MCF 10A (cell line): ENCODE data around the gene ACE. TPM values are rescaled to one million over a fixed set of nuclear protein-coding genes. Genes with fewer than 3 reads are reported as not detected.

ENCODE experiments used
- BruUV-seq: library from RNA; stranded (reverse); fragments of 400-500 nt; replicated peaks from 2 replicates; lab custom pipeline; 2021; lab: Mats Ljungman, UMichigan
- CTCF ChIA-PET: fragments of 300-600 bp; sonication (Branson Sonifier 250); formaldehyde crosslinking; extraction: SDS; loops from one replicate; lab custom pipeline; 2021; ENCODE audit warnings: antibody characterized with exemption, inconsistent platforms; lab: Yijun Ruan, JAX
- POLR2A ChIA-PET: fragments of 300-600, 350-650 bp; sonication (Branson Sonifier 250); formaldehyde crosslinking; extraction: SDS; loops from one replicate; lab custom pipeline; 2020; ENCODE audit warnings: antibody characterized with exemption, inconsistent platforms; lab: Yijun Ruan, JAX
- DNase-seq: peaks from one replicate; pipeline ENCODE4 v3.0.0-alpha.2; 2018; ENCODE audit not compliant: unreplicated experiment
- H3K27ac Mint-ChIP-seq: one replicate; pipeline ENCODE4 v1.8.0; 2022; ENCODE audit warnings: mild to moderate bottlenecking, low read depth, mixed read lengths; ENCODE audit not compliant: unreplicated experiment
- H3K27me3 Mint-ChIP-seq: one replicate; pipeline ENCODE4 v1.8.0; 2022; ENCODE audit warnings: mixed read lengths; ENCODE audit not compliant: insufficient read depth, unreplicated experiment
- H3K36me3 Mint-ChIP-seq: one replicate; pipeline ENCODE4 v1.8.0; 2022; ENCODE audit warnings: mild to moderate bottlenecking, moderate library complexity, mixed read lengths; ENCODE audit not compliant: insufficient read depth, unreplicated experiment
- H3K4me1 Mint-ChIP-seq: one replicate; pipeline ENCODE4 v1.8.0; 2022; ENCODE audit warnings: mixed read lengths; ENCODE audit not compliant: insufficient read depth, unreplicated experiment
- H3K4me3 Mint-ChIP-seq: one replicate; pipeline ENCODE4 v1.8.0; 2022; ENCODE audit warnings: mild to moderate bottlenecking, moderate library complexity, mixed read lengths; ENCODE audit not compliant: unreplicated experiment
- H3K9me3 Mint-ChIP-seq: one replicate; pipeline ENCODE4 v1.8.0; 2022; ENCODE audit warnings: mixed read lengths; ENCODE audit not compliant: unreplicated experiment
- intact Hi-C: fragments of 100-400 bp; cut with micrococcal nuclease; formaldehyde crosslinking; loops from 2 replicates; pipeline ENCODE4 v1.14.1; 2022
- total RNA-seq: library from RNA; stranded (reverse); gene quantifications from 2 replicates; pipeline ENCODE4 v1.2.3, GENCODE V29; 2022
- TF ChIP-seq, protein P1 (sequence below): fragments of 200-600 bp; IDR thresholded peaks from one replicate; pipeline ENCODE4 v1.8.0; 2022; ENCODE audit warnings: antibody characterized with exemption, mild to moderate bottlenecking; ENCODE audit not compliant: unreplicated experiment

The ACE gene
- total RNA-seq, 1 experiment from 2014 or later = 0.30 TPM

DNA sequence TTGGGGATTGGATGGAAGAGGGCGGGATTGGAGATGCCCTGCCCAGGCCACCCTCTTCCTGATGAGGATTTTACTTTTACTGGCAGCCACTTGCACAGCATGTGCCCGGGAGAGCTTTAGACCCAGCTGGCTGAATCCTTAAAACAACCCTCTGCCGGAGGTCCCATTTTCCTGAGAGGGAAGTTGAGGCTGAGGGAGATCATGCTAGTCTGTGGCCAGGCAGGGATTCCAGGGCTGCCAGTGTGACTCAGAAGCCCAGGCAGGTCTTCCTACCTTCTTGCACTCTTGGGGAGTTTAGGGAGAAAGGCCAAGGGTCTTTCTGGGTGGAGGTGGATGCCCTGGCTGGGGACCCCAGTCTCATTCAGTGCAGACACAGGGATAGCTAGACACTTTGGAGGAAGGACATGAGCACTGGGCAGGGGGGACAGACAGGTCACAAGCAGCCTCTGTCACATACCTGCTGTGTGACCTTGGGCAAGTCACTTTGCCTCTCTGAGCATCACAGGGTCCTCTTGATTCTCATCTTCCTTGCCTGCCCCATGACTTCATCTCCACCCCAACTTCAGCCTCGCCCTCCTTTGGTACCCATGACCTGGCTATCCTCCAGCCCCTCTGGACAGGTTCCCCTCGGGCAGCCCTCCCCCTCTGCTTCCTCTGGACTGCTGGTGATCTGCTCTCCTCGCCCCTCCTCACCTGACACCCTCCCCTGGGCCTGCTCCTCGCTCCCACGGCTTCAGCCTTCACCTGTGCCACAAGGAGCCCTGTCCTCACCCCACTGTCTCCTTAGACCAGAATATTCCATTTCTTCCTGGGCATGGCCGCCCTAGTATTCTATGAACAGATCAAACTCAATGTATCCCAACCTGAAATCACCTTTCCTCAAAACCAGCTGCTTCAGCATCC is 62.1 kb downstream of the ACE start:
- POLR2A ChIA-PET = no interaction called here
- H3K4me1 Mint-ChIP-seq = no peaks in the 10 kb centered on the region
- CTCF ChIA-PET = no interaction called here
- no TSS peak for BruUV-seq
- peaks cover 17% of the 10 kb centered on the region for H3K27me3 Mint-ChIP-seq
- no peak overlapping the region for H3K27ac Mint-ChIP-seq
- no peak overlapping the region for H3K4me3 Mint-ChIP-seq
- no peak for DNase-seq
- H3K9me3 Mint-ChIP-seq = no peaks in the 10 kb centered on the region
- TF ChIP-seq, protein P1, sequence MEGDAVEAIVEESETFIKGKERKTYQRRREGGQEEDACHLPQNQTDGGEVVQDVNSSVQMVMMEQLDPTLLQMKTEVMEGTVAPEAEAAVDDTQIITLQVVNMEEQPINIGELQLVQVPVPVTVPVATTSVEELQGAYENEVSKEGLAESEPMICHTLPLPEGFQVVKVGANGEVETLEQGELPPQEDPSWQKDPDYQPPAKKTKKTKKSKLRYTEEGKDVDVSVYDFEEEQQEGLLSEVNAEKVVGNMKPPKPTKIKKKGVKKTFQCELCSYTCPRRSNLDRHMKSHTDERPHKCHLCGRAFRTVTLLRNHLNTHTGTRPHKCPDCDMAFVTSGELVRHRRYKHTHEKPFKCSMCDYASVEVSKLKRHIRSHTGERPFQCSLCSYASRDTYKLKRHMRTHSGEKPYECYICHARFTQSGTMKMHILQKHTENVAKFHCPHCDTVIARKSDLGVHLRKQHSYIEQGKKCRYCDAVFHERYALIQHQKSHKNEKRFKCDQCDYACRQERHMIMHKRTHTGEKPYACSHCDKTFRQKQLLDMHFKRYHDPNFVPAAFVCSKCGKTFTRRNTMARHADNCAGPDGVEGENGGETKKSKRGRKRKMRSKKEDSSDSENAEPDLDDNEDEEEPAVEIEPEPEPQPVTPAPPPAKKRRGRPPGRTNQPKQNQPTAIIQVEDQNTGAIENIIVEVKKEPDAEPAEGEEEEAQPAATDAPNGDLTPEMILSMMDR = no peak
- intact Hi-C loops = no loop called here
- H3K36me3 Mint-ChIP-seq = no peaks in the 10 kb centered on the region

DNA sequence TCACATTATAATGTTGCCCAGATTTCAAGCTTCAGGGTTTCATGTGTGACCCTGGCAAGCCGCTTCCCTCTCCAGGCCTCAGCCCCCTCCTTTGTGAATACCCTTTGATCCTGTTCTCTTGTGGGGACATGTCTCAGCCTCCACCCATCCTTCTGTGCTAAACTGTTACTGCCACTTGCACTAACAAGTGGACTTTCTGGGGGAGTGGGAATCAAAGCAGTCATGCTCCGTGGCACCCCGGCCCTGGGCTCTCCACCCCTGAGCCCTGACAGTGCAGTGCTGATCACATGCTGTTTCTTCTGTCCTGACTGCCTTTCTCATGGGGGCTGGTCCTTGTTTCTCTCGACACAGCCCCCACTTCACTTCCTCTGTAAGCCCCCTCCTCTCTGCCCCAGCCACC is 63.7 kb downstream of the ACE start:
- no peaks in the 10 kb centered on the region for H3K4me1 Mint-ChIP-seq
- ChIA-PET CTCF (interaction anchor here (0.7 kb wide), 2 partner anchors 25 to 488 kb away, joined by 3 to 4 read pairs; no protein-coding TSS in a partner anchor), POLR2A (interaction anchor here (0.7 kb wide), 1 partner anchor 10 kb away, joined by 3 read pairs; no protein-coding TSS in a partner anchor)
- BruUV-seq = no TSS peak
- intact Hi-C loops = no loop called here
- peaks cover 17% of the 10 kb centered on the region for H3K27me3 Mint-ChIP-seq
- TF ChIP-seq, protein P1 = no peak
- no peak overlapping the region for H3K4me3 Mint-ChIP-seq
- no peak for DNase-seq
- no peaks in the 10 kb centered on the region for H3K36me3 Mint-ChIP-seq
- no peak overlapping the region for H3K27ac Mint-ChIP-seq
- H3K9me3 Mint-ChIP-seq = no peaks in the 10 kb centered on the region

DNA sequence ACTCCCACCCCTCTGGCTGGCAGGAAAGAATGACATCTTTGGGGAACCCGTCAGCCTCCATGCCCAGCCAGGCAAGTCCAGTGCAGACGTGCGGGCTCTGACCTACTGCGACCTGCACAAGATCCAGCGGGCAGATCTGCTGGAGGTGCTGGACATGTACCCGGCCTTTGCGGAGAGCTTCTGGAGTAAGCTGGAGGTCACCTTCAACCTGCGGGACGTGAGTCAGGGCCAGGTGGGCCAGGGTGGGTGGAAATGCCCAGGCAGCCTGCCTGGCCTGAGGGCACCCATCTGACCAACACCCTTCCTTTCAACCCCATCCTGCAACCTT is 65.3 kb downstream of the ACE start:
- Mint-ChIP-seq H3K27me3 (peaks cover 17% of the 10 kb centered on the region), H3K9me3 (no peaks in the 10 kb centered on the region), H3K4me3 (no peak overlapping the region), H3K4me1 (no peaks in the 10 kb centered on the region), H3K36me3 (no peaks in the 10 kb centered on the region), H3K27ac (no peak overlapping the region)
- intact Hi-C loops = no loop called here
- CTCF ChIA-PET = interaction anchor here (0.6 to 1.3 kb wide), 3 partner anchors 10 to 116 kb away, joined by 3 to 5 read pairs (median 3); no protein-coding TSS in a partner anchor
- no TSS peak for BruUV-seq
- TF ChIP-seq, protein P1 = no peak
- POLR2A ChIA-PET = interaction anchor here (0.8 kb wide), 1 partner anchor 9 kb away, joined by 3 read pairs; no protein-coding TSS in a partner anchor
- no peak for DNase-seq
